ENCODE results near the gene SCUBE3.

DNA sequence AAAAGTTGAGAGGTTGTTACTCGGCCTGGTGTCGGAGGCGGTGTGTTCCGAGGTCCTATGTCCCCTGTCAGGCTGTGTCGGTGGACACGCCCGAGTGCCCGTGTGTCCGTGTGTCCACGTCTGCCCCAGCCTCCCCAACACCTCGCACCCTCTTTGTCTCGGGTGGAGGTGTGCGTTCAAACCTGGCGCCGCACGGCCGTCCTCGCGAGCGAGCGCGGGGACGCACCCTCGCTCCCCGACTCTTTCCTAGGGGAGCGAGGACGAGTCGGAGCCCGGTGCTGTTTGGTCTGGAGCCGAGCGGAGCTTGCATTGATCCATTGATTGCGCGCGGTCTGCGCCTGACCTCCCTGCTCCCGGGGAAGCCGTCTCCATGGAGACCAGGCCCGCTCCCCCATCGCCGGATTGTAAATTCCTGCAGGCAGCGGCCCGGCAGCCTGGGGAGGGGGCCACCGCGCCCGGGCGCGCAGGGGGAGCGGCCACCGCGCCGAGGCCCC, 411 bp upstream of the SCUBE3 start:
- TF ChIP-seq, protein P1, sequence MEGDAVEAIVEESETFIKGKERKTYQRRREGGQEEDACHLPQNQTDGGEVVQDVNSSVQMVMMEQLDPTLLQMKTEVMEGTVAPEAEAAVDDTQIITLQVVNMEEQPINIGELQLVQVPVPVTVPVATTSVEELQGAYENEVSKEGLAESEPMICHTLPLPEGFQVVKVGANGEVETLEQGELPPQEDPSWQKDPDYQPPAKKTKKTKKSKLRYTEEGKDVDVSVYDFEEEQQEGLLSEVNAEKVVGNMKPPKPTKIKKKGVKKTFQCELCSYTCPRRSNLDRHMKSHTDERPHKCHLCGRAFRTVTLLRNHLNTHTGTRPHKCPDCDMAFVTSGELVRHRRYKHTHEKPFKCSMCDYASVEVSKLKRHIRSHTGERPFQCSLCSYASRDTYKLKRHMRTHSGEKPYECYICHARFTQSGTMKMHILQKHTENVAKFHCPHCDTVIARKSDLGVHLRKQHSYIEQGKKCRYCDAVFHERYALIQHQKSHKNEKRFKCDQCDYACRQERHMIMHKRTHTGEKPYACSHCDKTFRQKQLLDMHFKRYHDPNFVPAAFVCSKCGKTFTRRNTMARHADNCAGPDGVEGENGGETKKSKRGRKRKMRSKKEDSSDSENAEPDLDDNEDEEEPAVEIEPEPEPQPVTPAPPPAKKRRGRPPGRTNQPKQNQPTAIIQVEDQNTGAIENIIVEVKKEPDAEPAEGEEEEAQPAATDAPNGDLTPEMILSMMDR (conservative IDR thresholded peaks at IDR 0.05) = no peak
- TF ChIP-seq EZH2 (IDR thresholded peaks at IDR 0.05; ENCODE audit: low read depth) = no peak
